Activated CD4-positive, alpha-beta T cell treated with anti-CD3 and anti-CD28 coated beads, Interleukin-2, Interleukin-4, amounts not matched to agents 100 ng/mL and 50 ng/mL, durations not matched to agents 16 hours and 8 hours (primary cell): ENCODE data around the gene TNS3.

Source experiments
- DNase-seq: peaks from one replicate; pipeline ENCODE4 v3.0.0-alpha.2; 2020; ENCODE audit warnings: low spot score

TNS3 gene

GRCh38 chr7:47368190-47368812, 213.6 kb downstream of the TNS3 start:
- no peak for DNase-seq

- no peak for DNase-seq
These were observed 214.5 kb downstream of the TNS3 start for GRCh38 chr7:47367369-47367768.

- no peak for DNase-seq
These were observed 215.0 kb downstream of the TNS3 start for GRCh38 chr7:47366960-47367359.

- DNase-seq: no peak
These were observed 215.7 kb downstream of the TNS3 start for GRCh38 chr7:47366211-47366610.

GRCh38 chr7:47362984-47363383, 218.9 kb downstream of the TNS3 start:
- DNase-seq: no peak

GRCh38 chr7:47361746-47362215, 220.1 kb downstream of the TNS3 start:
- peak; percentile 55 for DNase-seq

- no peak for DNase-seq
These were observed 220.7 kb downstream of the TNS3 start for GRCh38 chr7:47361236-47361635.

GRCh38 chr7:47360301-47360900, 221.5 kb downstream of the TNS3 start:
- no peak for DNase-seq

- DNase-seq: no peak
These were observed 222.8 kb downstream of the TNS3 start for GRCh38 chr7:47358944-47359588.

GRCh38 chr7:47358357-47358756, 223.6 kb downstream of the TNS3 start:
- DNase-seq: no peak

- DNase-seq: no peak
These were observed 224.0 kb downstream of the TNS3 start for GRCh38 chr7:47357863-47358262.

GRCh38 chr7:47357361-47357760, 224.6 kb downstream of the TNS3 start:
- DNase-seq: no peak

GRCh38 chr7:47356261-47356660, 225.7 kb downstream of the TNS3 start:
- DNase-seq: no peak

- no peak for DNase-seq
These were observed 226.2 kb downstream of the TNS3 start for GRCh38 chr7:47355684-47356083.

- DNase-seq: no peak
These were observed 226.9 kb downstream of the TNS3 start for GRCh38 chr7:47354831-47355541.

GRCh38 chr7:47354071-47354470, 227.8 kb downstream of the TNS3 start:
- DNase-seq: no peak

GRCh38 chr7:47352394-47352968, 229.4 kb downstream of the TNS3 start:
- DNase-seq: no peak

- DNase-seq: no peak
These were observed 230.4 kb downstream of the TNS3 start for GRCh38 chr7:47351233-47352154.

GRCh38 chr7:47350425-47350824, 231.5 kb downstream of the TNS3 start:
- DNase-seq: no peak

- DNase-seq: no peak
These were observed 232.5 kb downstream of the TNS3 start for GRCh38 chr7:47349401-47349800.

GRCh38 chr7:47347816-47348385, 234.0 kb downstream of the TNS3 start:
- DNase-seq: no peak
